Fibroblast of mammary gland (primary cell): ENCODE results near the gene ELMO3.

ENCODE experiments used
- DNase-seq: peaks from one replicate; pipeline ENCODE4 v3.0.0-alpha.2; 2010; ENCODE audit warnings: low read depth
- H3K4me3 ChIP-seq: 2 replicates; pipeline ENCODE4 v1.5.1; 2011; ENCODE audit warnings: low read depth, mild to moderate bottlenecking, low read length, moderate library complexity; ENCODE audit not compliant: control insufficient read depth
- TF ChIP-seq, protein P1 (sequence below): conservative IDR thresholded peaks from 2 replicates; pipeline ENCODE4 v1.5.1; 2011; ENCODE audit warnings: low read depth, low read length, inconsistent platforms; ENCODE audit not compliant: control insufficient read depth, insufficient read depth

ELMO3 gene

DNA sequence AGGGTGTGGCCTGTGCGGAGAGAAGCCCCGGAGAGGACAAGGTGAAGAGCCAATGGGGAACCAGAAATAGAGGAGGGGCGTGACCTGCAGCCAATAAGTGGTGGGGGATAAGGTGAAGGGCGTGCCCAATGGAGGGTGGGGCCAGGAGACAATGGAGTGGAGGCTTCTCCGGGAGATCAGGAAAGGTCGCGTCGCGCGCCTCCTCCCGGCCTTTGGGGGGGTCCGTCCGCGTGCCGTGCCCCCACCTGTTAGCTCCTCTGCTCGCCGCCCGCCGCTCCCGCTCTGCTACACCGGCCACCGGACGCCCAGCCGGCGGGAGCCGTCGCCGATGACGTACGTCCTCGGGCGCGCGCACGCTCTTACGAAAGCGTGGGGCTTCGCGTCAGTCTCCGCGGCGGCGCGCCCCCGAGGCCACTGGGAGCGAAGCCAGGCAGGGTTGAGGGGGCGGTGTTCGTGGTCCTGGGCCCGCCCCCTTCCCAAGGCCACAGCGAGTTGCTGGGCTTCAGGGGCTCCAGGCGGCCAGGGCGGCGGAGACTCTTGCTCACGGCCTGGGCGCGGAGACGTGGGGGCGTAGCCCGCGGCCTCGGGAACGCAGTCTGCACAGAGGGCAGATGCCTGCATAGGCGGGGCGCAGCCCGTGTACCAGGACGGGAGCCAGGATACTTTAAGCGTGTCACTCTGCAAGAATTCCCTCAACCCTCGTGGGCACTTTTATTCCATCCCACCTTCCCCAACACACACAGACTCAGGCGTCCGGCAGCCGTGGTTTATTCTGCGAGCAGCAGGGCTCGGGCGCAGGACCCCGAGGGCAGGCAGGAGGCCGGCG is 15.1 kb upstream of the ELMO3 start, which contains the start of gene MATCAP1:
MATCAP1 (minus strand) TSS at position 337 of the 826 bp plus-strand sequence. CDS start 3,353 bp downstream, outside the sequence.
- H3K4me3 ChIP-seq: peak within 1 kb of the TSS; percentile 69
- TF ChIP-seq, protein P1, sequence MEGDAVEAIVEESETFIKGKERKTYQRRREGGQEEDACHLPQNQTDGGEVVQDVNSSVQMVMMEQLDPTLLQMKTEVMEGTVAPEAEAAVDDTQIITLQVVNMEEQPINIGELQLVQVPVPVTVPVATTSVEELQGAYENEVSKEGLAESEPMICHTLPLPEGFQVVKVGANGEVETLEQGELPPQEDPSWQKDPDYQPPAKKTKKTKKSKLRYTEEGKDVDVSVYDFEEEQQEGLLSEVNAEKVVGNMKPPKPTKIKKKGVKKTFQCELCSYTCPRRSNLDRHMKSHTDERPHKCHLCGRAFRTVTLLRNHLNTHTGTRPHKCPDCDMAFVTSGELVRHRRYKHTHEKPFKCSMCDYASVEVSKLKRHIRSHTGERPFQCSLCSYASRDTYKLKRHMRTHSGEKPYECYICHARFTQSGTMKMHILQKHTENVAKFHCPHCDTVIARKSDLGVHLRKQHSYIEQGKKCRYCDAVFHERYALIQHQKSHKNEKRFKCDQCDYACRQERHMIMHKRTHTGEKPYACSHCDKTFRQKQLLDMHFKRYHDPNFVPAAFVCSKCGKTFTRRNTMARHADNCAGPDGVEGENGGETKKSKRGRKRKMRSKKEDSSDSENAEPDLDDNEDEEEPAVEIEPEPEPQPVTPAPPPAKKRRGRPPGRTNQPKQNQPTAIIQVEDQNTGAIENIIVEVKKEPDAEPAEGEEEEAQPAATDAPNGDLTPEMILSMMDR: no peak
- peak; percentile 98 for DNase-seq

DNA sequence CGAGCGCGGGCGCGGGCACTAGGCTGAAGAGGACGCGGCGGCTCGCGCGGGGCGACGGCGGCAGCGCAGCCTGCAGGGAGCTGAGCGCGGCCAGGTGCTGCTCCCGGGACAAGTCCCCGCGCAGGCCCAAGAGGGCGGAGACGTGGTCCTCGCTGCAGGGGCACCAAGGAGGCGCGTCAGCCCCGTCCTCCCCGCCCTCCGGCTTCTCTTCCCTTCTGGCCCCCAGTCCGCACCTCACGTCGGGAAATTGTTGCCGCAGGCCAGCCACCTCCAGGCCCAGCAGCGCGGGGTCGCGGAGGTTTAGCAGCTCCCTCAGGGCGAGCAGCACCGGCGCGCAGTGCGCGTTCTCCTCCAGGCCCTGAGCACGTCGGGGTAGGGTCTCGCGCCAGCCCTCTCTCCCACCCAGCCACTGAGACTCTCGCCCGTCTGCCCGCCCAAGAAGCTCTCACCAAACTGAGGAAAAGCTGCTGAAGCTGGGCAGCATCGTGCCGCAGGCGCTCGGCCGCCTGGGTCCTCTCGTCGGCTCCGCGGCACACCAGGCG is 14.4 kb upstream of the ELMO3 start:
- DNase-seq: no peak
- TF ChIP-seq, protein P1: no peak
- H3K4me3 ChIP-seq: peak overlapping the region; percentile 69

DNA sequence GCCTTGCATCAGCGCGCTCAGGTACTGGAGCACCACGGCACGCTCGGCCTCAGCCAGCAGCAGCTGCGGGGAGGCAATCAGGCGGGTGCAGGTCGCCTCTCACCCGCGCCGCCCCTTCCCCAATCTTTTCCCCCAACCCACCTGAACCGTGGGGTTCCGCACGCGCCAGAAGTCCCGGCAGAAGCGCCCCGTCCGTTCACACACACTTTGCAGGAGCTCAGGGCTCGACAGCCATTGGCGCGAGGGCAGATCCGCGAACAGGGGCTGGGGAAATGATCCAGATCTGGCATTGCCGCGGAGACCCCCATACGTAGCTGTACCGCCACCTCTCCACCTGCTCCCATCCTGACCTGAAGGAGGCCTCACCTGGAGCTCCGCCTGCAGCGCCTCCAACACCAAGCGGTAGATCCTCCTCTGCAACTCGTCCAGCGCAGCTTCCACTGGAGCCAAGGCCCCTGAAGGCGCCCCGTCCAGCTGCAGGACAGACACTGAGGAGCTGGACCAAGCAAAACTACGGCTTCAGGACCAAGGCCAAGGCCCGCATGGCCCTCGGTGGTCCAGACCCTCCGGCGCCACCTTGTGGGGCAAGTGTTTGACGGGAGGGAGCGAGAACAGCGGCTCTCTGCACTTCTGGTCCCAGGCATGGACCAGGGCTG is 13.8 kb upstream of the ELMO3 start:
- TF ChIP-seq, protein P1: peak; percentile 84
- no peak overlapping the region for H3K4me3 ChIP-seq

DNA sequence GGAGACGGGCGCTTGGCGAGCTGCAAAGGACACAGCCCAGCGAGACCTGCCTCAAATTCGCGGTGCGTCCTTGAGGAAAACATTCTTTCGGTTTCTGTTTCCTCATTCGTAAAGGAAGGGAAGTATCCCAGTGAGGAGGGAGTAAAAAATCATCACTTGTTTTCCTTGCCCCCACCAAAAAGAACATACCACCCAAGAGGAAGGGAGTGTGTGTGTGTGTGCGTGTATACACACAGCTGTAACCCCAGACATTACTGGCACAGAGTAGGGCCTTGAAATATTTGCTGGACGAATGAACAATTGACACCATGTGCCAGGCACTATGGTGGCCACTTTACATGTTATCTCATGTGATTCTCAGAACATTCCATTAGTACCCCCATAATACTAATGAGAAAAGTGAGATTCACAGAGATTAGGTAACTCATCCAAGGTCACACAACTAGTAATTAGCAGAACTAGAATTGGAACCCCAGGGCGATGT is 13.2 kb upstream of the ELMO3 start:
- TF ChIP-seq, protein P1: no peak
- no peak overlapping the region for H3K4me3 ChIP-seq
- no peak for DNase-seq

More for the DNA sequence above, 13.8 kb upstream of the ELMO3 start:
- DNase-seq: peak; percentile 90

DNA sequence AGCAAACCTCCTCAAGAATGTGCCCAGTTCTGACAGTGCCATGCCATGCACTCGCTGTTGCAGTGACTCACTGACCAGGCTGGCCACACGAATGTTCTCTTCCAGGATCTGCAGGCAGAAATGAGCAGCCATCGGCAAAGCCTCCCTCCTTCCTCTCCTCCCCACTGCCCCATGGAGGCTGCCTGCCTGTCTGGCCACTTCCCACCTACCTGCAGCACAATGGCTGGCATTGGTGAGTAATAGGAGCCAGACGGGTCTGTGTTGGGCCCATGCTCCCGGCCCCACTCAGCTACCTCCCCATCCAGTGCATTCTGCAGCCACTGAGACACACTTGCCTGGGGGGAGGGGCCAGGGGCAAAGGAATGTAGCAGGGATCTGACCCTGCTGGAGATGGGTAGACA is 12.4 kb upstream of the ELMO3 start:
- DNase-seq: no peak
- TF ChIP-seq, protein P1: no peak
- no peak overlapping the region for H3K4me3 ChIP-seq

DNA sequence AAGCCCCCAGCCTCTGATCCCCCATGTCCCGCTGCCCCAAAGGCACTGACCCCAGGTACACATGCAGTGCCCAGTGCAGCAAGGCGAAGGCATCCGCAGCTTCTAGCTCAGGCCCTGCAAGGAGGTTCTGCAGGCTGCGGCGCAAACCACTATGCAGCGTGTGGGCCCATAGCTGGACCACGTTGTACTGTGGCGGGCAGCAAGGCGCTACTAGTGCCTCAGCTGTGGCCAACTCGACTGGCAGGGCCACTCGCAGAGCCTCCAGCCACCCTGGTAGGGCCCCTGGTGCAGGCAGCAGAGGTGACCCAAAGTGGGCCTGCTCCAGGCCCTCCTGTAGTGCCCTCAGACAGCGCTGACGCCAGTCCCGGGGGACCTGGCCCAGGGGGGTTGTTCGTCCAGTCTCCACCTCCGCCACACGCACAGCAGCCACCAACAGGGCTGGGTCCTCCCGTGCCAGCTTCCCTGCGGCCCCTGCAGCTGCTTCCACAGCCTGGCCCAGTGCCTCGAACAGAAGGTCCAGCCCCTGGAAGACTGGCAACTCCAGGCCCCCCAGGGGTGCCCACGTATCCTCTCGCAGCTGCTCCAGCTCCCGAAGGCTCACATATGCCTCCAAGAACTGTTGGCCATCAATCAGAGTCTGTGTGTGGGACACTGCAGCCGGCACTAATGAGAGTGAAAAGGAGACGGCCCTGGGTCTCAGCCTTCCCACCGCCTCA is 11.6 kb upstream of the ELMO3 start:
- no peak for DNase-seq
- no peak overlapping the region for H3K4me3 ChIP-seq
- TF ChIP-seq, protein P1: no peak
